Choroid plexus epithelial cell (primary cell): ENCODE measurements around the gene HEYL.
A peak's percentile ranks its signal among the peaks of the same experiment; 100 is the strongest.

ENCODE experiments used
- DNase-seq: peaks from one replicate; pipeline ENCODE4 v3.0.0-alpha.2; 2010; ENCODE audit warnings: low read depth
- H3K4me3 ChIP-seq: 2 replicates; pipeline ENCODE4 v1.5.1; 2011; ENCODE audit warnings: low read depth, mild to moderate bottlenecking, control low read depth, low read length, moderate library complexity
- CTCF ChIP-seq: conservative IDR thresholded peaks from 2 replicates; pipeline ENCODE4 v1.5.1; 2011; ENCODE audit warnings: low read depth, mild to moderate bottlenecking, control low read depth, inconsistent platforms, low read length, moderate library complexity

Gene HEYL

GRCh38 chr1:39659110-39659509 lies 19.7 kb upstream of the HEYL start:
- DNase-seq = no peak
- TF ChIP-seq CTCF = no peak
- H3K4me3 ChIP-seq = no peak overlapping the region

- TF ChIP-seq CTCF = peak; percentile 87
- H3K4me3 ChIP-seq = no peak overlapping the region
- peak; percentile 86 for DNase-seq
Observed at GRCh38 chr1:39657923-39658485, 18.6 kb upstream of the HEYL start.

DNA sequence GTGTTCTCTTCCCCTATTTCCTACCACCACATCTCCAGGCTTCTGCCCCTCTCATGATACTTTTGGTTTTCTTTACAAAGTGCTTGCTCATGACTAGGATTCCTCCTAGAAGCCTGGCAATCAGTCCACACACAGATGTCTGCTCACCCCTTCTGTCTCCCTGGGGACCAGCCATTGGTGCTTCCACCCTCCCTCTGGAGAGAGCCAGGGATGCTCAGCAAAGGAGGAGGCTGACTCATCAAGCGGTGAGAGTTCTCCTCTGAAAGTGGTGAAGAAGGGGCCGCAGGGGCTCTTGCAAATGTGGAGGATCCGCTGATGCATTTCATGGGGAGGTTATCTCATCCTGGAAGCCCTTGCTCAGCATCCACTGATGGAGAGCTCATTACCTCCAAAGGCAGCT lies 18.0 kb upstream of the HEYL start:
- no peak overlapping the region for H3K4me3 ChIP-seq
- TF ChIP-seq CTCF = no peak
- DNase-seq = peak; percentile 73

- no peak for TF ChIP-seq CTCF
- no peak for DNase-seq
- H3K4me3 ChIP-seq = no peak overlapping the region
Observed at GRCh38 chr1:39656391-39656790, 16.9 kb upstream of the HEYL start.

GRCh38 chr1:39655578-39656268 lies 16.3 kb upstream of the HEYL start:
- H3K4me3 ChIP-seq = no peak overlapping the region
- no peak for TF ChIP-seq CTCF

GRCh38 chr1:39654291-39654690 lies 14.8 kb upstream of the HEYL start:
- no peak overlapping the region for H3K4me3 ChIP-seq
- DNase-seq = no peak
- no peak for TF ChIP-seq CTCF

More at GRCh38 chr1:39655578-39656268, 16.3 kb upstream of the HEYL start:
- DNase-seq = no peak

DNA sequence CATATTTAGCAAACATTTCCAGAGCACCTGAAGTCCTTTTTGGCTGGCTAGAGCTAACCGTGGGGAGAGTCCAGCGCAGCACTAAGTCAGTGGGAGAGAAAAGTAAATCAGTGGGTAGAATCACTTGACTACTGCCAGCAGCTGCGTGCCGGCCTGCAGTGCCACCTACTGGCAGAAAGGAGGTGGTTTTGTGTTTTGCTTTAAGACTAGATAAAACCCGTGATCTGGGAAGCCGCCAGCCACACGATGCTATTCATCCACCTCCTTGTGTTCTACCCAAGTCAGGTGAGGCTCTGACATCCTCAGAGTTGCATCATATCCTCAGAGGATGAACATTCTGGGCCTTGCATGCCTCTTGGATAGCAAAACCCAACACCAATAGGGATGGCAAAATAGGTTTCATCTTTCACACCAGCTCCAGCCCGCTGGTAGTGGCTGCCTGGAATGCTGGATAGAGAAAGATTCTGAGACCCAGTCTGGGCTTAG lies 14.1 kb upstream of the HEYL start:
- TF ChIP-seq CTCF = peak; percentile 93
- peak; percentile 92 for DNase-seq
- H3K4me3 ChIP-seq = no peak overlapping the region
